ENCODE data around the gene PAPOLA. TPM values are rescaled to one million over a fixed set of nuclear protein-coding genes. Genes with fewer than 3 reads are reported as not detected.

Gene PAPOLA
- total RNA-seq, 4 donors from 2014 or later = 113 to 169 (median 133) TPM

- no peak for ATAC-seq (ENCODE audit: low FRiP score)
- no peak for DNase-seq (ENCODE audit: low spot score)
- TF ChIP-seq CTCF (IDR thresholded peaks at IDR 0.05) = no peak
Measured at GRCh38 chr14:96597680-96598079, 95.5 kb downstream of the PAPOLA start.

- DNase-seq (ENCODE audit: low spot score) = no peak
- TF ChIP-seq CTCF (IDR thresholded peaks at IDR 0.05) = no peak
- ATAC-seq (ENCODE audit: low FRiP score) = no peak
Measured at GRCh38 chr14:96598332-96598928, 96.2 kb downstream of the PAPOLA start.

- no peak for DNase-seq (ENCODE audit: low spot score)
- no peak for ATAC-seq (ENCODE audit: low FRiP score)
- TF ChIP-seq CTCF (IDR thresholded peaks at IDR 0.05) = no peak
Measured at GRCh38 chr14:96599076-96599475, 96.9 kb downstream of the PAPOLA start.

- TF ChIP-seq CTCF (IDR thresholded peaks at IDR 0.05) = no peak
- DNase-seq (ENCODE audit: low spot score) = no peak
- no peak for ATAC-seq (ENCODE audit: low FRiP score)
Measured at GRCh38 chr14:96602186-96602585, 100.0 kb downstream of the PAPOLA start.

GRCh38 chr14:96603350-96604255, 101.4 kb downstream of the PAPOLA start:
- no peak for DNase-seq (ENCODE audit: low spot score)
- no peak for ATAC-seq (ENCODE audit: low FRiP score)
- TF ChIP-seq CTCF (IDR thresholded peaks at IDR 0.05) = no peak

- no peak for TF ChIP-seq CTCF (IDR thresholded peaks at IDR 0.05)
- ATAC-seq (ENCODE audit: low FRiP score) = no peak
- no peak for DNase-seq (ENCODE audit: low spot score)
Measured at GRCh38 chr14:96614481-96614881, 112.3 kb downstream of the PAPOLA start.
